HG03045 (cell line): ENCODE data around the gene AKAP1.

Source experiments
- ATAC-seq: cut with Tn5 transposase; IDR thresholded peaks from one replicate; pipeline ENCODE4 v1.9.1; 2021; ENCODE audit warnings: mild to moderate bottlenecking, moderate library complexity; ENCODE audit not compliant: unreplicated experiment

Gene AKAP1

DNA sequence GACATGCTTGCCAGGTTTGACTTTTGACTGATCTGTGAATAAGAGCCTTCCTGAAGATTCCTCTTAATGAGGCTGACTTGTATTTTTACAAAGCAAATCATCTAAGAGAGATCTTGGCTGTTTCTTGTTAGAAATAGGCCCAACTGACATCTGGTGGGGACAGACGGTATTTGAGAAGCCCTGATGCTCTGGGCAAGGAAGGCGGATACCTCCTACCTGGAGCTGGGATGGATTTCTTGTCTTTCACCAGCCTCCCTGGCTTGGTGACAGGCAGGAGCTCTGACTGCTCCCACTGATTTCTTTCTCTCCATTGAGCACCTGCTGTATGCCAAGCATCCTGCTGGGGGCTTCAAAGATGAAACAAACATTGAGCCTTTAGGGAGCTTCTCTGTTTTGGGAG is 40.4 kb downstream of the AKAP1 start:
- no peak for ATAC-seq

DNA sequence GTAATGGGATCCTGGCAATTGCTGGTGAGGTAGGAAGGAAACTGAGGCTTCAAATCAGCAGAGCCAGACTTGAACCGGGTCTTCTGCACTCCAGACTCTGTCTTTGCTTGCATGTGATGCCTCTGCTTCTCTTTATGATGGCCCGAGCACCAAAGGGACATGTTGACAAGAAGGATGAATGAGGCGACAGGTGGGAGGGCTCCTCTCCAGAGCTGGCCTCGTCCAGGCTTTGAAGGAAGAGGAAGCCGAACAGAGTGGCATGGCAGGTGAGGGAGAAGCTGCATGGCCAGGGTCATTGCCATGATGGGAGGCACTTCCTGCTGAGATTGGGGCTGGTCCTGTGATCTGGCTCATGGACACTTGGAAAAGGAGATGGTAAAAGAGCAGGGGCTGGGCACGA is 40.8 kb downstream of the AKAP1 start:
- no peak for ATAC-seq

DNA sequence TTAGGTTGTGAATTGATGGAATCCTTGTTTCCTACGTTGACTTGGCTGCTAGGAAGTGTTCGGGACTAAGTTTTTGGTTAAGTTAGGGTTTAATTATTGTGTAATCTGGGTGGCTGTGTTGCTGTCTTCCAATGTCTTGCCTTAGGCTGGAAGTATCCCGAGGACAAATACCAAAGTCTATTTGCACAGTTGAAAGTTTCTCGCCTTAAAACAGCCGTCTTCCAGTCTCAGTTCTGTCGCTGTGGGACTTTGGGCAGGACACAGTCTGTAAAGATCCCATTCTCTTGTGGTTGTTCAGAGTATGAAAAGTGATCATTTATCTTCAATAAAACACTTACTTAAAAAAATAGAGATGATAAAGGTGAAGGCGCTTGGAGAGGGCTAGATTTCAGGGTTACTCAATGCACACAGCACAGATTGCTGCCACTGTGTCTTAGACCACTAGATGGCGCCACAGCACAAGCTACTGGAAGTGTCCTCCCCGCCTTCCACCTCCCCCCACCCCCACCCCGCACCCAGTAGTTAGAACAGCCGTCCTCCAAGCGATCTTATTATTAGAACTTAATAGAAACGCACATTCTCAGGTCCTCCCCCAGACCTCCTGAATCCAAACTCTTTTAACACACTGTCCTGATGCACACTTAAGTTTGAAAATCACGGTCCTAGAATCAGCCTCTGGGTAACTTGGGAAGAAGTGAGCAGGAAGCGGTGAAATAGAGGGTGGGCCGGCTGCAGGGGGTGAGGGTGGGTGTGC is 45.8 kb downstream of the AKAP1 start:
- no peak for ATAC-seq

DNA sequence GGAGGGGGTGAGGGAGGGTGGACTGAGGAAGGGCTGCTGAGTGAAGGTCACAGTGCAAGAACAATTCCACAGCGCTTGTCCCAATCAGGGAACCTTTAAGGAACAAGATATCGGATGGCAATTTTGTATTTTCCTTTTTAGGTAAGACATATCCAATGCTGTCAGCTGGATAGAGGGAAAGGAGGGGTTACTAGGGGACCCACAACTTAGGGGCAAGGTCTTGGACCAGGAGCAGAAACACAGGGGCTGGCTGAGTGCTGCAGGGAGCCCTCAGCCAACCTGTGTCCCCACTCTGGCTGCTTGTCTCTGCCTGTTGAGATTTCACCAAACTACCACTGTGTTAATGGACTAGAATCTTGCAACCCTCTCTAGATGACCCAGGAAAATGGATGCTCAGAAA is 47.6 kb downstream of the AKAP1 start:
- no peak for ATAC-seq

GRCh38 chr17:57133486-57133885 is 48.4 kb downstream of the AKAP1 start:
- ATAC-seq = no peak

DNA sequence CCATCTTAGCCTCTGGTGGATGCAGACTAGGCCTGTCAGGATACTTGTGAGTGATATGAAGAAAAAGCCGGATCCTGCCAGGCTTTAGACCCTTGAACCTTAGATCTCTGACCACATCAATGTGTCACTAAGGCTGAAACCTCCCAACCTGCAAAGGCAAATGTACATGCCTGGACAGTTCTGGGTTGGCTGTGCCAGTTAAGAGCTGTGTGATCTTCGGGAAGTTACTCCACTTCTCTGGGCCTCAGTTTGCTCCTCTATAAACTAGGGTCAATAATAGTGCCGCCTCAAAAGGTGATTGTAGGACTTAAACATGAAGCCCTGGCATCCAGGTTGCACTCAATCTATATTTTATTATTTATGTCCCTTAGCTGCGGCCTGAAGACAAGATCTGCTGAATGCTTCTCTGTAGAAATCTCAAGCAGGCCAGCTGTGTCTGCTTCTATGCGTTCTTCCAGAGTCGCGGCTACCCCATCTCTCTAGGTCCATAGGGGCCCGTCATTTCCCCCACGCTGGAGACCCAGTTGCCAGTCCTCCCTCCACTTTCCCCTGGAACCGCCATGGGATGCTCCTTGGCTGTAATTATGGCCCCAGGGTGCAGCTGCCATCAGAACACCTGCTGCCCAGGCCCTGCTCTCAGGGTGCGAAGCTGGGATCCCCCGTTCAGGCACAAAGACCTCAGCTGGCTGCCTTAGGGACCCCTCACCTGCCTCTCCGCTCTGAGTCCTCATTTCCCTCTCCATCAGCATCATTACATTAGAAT is 50.2 kb downstream of the AKAP1 start:
- no peak for ATAC-seq

- no peak for ATAC-seq
These were observed 50.8 kb downstream of the AKAP1 start for GRCh38 chr17:57135789-57136291.

DNA sequence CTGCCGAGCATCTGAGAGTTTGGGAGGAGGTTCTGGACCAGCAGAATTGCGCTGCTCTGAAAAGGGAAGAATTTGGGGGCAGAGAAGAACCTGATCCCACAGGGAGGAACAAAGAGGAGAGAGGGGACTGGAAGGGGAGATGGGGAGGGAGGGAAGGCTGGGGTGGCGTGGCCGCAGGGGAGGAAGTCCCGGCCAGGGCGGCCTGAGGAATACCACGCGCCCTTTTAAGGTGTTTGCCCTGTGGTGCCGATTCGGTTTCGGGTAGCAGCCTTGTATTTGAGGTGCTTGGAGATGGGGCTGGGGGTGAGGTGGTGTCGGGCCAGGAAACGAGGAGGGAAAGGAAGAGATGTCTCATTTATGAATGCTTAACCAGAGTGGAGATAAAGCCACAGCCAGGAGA is 51.3 kb downstream of the AKAP1 start:
- no peak for ATAC-seq

DNA sequence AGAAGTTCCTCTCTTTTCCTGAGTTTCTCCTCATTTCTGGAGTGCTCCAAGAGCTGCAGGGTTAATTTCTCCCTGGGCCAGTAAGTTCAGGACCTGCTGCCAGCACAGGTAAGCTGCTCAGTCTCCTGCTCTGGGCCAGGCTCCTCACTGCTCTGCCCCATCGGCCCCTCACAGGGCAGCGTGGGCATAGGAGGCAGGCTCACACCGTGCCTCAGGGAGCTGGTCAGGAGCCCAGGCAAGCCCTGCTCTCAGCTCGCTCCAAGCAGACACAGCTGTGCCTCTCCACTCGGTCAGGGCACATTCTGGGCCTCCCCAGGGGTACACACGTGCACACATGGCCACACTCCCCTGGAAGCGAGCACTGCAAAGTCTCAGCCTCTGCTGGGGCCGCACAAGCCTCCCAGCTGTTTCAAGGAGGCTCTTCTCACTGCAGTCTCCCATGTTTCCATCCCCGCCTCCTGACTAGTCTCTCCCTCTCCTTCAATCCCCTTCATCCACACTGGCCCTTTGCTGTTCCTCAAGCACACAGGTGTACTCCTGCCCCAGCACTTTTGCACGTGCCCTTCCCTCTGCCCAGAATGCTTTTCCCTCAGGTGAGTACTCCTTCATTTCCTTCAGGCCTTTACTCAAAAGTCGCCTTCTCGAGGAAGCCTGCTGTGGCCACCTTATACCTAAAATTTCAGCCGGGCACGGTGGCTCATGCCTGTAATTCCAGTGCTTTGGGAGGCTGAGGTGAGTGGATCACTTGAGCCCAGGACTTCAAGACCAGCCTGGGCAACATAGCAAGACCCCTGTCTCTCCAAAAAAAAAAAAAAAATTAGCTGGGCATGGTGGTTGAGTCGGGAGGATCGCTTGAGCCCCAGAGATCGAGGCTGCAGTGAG is 53.2 kb downstream of the AKAP1 start:
- no peak for ATAC-seq

GRCh38 chr17:57138956-57139576 is 54.0 kb downstream of the AKAP1 start:
- no peak for ATAC-seq

GRCh38 chr17:57140316-57140715 is 55.3 kb downstream of the AKAP1 start:
- no peak for ATAC-seq

GRCh38 chr17:57142925-57143324 is 57.9 kb downstream of the AKAP1 start:
- no peak for ATAC-seq

DNA sequence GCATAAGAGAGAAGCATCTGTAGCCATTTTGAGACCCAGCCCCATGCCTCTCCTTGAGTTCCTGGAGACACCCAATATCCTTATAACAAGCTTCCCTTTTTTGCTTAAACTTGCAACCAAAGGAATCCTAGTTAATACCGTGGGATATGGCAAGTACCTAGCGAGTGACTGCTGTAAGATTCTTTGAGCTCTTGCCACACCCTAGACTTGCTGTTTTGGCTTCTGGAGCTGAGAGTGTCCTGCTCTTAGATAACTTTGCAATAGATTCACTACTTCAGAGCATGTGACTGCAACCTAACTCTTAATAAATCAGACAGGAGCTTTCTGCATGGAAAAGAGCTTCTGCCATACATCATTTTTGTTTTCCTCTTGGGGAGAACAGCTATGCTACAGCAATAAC is 58.3 kb downstream of the AKAP1 start:
- no peak for ATAC-seq

DNA sequence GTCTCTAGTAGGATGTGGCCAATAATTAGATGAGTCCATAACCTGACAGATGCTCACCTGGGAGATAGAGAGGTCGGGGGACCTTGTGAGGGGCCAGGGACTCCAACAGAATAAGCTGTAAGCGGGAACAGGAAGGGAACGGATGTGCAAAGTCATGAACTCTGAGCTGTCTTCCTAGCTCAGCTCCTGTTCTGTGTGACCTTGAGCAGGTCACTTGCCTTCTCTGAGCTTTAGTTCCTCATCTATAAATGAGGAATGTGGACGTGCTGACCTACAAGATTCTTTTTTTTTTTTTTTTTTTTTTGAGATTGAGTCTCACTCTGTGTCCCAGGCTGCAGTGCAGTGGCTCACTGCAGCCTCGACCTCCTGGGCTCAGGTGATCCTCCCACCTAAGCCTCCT is 58.9 kb downstream of the AKAP1 start:
- ATAC-seq = no peak

DNA sequence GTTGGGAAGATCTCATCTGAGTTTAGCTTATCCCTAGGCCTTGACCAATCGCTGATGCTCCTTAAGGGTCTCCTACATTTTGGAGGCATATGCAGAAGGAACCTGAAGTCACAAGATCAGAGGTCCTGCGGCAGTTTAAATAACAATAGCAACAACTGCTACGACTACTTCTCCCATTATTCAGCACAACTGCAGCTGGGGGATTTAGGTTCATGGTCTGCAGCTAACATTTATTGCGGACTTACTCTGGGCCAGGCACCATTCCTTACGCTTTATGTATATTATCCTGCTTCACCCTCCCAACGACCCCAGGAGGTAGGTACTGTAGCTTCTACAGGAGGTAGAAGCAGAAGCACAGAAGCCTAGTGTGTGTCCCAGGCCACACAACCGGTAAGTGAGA is 59.5 kb downstream of the AKAP1 start:
- ATAC-seq = no peak

DNA sequence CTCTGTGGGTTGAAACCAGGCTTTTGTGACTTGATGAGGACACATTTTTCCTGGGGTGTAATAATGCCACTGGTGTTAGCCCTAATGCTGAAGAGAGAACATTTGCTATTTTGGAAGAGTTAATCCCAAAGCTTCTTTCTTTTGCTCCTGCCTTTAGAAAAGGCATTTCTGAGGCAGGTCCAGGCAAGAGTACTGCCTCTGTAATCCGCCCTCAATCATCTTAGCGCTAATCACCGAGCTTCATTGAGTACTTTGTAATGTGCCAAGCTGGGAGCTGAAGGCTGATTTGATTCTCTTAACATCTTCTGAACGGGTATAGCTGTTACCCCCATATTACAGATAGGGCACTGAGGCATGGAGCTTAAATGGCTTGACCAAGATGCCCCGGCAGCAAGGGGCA is 60.3 kb downstream of the AKAP1 start:
- no peak for ATAC-seq

GRCh38 chr17:57146273-57146672 is 61.2 kb downstream of the AKAP1 start:
- ATAC-seq = no peak

- ATAC-seq = no peak
These were observed 66.8 kb downstream of the AKAP1 start for GRCh38 chr17:57151798-57152197.

DNA sequence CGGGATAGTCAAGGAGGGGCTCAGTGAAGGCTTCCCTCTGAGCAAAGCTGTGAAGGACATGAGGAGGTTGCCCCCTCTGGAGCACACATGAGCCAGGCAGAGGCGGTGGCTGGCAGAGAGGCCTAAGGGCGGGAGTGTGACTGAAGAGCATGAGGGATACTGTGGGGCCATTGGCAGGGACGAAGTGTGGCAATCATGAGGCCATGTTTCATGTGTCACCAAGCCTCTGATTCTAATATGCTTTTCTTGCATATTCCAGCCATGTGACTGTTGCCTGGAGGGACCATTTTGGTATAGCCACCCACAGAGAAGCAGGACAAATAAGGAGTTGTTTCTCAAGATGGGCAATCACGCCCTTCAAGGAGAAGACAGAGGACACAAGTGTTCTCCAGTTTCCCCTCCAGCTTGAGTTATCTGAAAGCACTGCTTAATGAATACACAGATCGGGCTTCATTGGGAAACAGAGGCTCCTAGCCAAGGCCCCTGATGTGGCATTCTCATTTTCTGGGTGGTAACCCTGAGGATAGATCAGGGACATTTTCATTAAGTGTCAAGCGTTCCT is 68.0 kb downstream of the AKAP1 start:
- ATAC-seq = no peak

DNA sequence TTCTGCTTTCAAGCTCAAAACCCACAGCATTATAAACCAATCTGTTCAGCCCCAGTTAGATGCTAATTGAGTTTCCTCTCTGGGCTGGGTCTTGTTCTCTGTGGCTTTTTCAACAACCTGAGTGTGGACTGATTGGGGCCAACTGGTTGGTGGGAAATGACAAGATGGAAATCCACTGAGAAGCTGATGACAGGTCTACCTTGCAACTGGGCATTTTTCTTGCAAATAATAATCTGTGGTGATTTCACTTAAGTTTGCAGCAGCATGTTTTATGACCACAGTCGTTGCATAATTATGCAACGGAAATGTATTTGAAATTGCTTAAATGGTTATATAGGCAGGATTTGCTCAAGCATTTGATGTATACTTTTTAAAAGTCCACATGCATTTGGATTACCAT is 69.9 kb downstream of the AKAP1 start:
- ATAC-seq = no peak

DNA sequence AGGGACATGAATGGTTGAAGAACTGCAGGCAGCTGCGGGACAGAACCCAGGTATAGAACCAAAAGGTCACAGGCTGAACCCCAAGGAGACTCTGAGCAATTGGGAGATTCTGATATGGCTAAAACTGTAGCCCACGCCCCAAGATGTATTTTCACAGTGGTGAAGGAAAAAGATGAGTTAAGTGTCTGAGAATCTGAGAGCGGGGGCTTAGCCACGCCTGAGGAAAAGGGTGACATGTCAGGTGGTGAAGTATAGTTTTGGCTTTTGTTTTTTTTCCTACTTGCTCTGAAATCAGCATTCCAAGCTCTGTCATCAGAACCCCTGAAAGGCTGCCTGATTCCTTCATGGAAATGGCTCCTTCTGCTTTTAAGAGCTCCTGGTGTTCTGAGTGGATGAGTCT is 73.3 kb downstream of the AKAP1 start:
- no peak for ATAC-seq
